Mucosa of stomach (tissue), 1 donor: ENCODE results near the gene SHOX.

ENCODE experiments used
- H3K27me3 ChIP-seq: one replicate; pipeline ENCODE4 v1.7.0; 2013; ENCODE audit warnings: mild to moderate bottlenecking, low read length; ENCODE audit not compliant: control insufficient read depth, insufficient read depth
- H3K36me3 ChIP-seq: one replicate; pipeline ENCODE4 v1.7.0; 2013; ENCODE audit warnings: low read length; ENCODE audit not compliant: control insufficient read depth, insufficient read depth
- H3K4me1 ChIP-seq: one replicate; pipeline ENCODE4 v1.7.0; 2013; ENCODE audit warnings: mild to moderate bottlenecking, low read length; ENCODE audit not compliant: control insufficient read depth, insufficient read depth
- H3K4me3 ChIP-seq: one replicate; pipeline ENCODE4 v1.7.0; 2013; ENCODE audit warnings: low read length
- H3K9ac ChIP-seq: one replicate; pipeline ENCODE4 v1.7.0; 2013; ENCODE audit warnings: mild to moderate bottlenecking, low read length, moderate library complexity
- H3K9me3 ChIP-seq: one replicate; pipeline ENCODE4 v1.7.0; 2013; ENCODE audit warnings: mild to moderate bottlenecking, low read length, moderate library complexity; ENCODE audit not compliant: control insufficient read depth
- donor health status: Pancreatic carcinoma.

SHOX gene

DNA sequence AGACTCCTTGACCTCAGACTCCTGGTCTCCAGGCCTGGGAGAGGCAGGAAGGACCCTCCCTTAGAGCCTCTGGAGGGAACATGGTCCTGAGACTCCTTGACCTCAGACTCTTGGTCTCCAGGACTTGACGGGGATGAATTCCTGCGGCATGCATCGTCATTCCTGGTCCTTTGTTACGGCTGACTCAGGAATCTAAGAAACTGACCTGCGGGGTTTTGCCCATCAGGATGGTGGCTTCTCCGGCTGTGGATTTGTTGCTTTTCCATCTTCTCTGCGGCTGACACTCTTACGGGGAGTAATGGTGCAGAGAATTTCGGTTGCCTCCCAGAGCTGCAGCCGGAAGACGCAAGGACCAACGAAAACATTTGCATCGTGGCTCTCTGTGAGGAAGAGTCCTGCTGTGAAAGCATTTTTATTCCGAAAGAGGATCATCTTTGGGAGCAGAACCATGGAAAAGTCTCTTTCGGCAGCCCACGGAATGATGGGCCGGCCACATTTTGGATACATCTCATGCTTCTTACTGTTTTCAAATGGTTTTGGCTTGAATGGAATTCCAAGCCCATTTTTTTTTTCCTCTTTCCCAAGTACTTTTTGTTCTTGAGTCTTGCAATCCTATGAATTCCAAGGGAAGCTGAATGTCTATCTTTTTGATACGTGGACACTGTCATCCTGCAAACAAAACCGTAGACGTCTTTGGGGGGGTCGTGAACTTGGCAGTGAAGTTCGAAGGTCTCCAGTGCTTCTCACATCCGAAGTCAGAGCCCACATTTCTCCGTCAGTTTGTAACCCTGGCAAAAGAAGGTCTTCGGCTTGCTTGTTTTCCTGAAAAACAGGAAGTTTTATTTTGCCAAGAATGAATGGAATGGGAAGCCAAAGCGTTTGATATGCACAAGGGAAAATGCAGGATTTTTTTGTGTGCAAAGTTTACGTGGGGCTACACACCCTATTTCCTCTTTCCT, 36.5 kb downstream of the SHOX start:
- H3K27me3 ChIP-seq = no peaks in the 10 kb centered on the region
- H3K4me3 ChIP-seq = no peak overlapping the region
- H3K9me3 ChIP-seq = no peaks in the 10 kb centered on the region
- H3K9ac ChIP-seq = no peak overlapping the region
- H3K36me3 ChIP-seq = no peaks in the 10 kb centered on the region
- no peaks in the 10 kb centered on the region for H3K4me1 ChIP-seq

DNA sequence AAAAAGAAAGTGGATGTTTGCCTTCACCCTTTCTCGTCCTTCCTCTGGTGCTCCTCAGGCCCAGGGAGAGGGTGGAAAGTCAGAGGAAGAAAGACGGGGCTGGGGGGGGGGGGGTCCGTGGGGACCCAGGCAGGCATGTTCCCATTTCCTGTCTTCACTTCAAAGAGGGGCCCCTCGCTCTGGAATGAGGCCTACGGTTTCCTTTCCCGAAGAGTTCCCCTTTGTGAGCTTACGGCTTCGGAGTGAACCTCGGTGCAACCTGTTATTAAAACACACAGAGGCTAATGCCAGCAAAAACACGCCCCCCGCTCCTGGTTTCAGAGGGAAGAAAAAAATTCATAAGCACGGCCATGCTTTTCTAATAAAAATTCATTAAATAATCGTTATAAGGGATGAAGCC, 40.1 kb downstream of the SHOX start:
- H3K9me3 ChIP-seq = no peaks in the 10 kb centered on the region
- H3K4me3 ChIP-seq = no peak overlapping the region
- H3K36me3 ChIP-seq = no peaks in the 10 kb centered on the region
- no peaks in the 10 kb centered on the region for H3K4me1 ChIP-seq
- H3K27me3 ChIP-seq = no peaks in the 10 kb centered on the region
- H3K9ac ChIP-seq = no peak overlapping the region

DNA sequence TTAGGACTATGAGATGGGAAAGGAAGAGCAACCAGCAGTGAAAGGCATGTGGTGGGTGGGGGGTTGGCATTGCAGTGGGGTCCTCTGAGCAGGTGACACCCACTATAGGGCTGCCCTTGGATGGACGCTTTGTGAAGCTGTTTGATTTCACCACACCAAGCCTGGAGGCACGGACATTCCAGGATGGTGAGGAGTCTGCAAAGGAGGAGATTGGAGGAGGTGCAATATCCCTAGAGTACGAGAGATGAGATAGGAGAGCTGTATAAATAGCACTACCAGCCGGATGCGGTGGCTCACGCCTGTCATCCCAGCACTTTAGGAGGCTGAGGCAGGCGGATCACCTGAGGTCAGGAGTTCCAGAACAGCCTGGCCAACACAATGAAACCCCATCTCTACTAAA, 42.3 kb downstream of the SHOX start:
- Histone ChIP-seq H3K9ac (no peak overlapping the region), H3K36me3 (no peaks in the 10 kb centered on the region), H3K9me3 (no peaks in the 10 kb centered on the region), H3K4me3 (no peak overlapping the region), H3K4me1 (no peaks in the 10 kb centered on the region), H3K27me3 (no peaks in the 10 kb centered on the region)

DNA sequence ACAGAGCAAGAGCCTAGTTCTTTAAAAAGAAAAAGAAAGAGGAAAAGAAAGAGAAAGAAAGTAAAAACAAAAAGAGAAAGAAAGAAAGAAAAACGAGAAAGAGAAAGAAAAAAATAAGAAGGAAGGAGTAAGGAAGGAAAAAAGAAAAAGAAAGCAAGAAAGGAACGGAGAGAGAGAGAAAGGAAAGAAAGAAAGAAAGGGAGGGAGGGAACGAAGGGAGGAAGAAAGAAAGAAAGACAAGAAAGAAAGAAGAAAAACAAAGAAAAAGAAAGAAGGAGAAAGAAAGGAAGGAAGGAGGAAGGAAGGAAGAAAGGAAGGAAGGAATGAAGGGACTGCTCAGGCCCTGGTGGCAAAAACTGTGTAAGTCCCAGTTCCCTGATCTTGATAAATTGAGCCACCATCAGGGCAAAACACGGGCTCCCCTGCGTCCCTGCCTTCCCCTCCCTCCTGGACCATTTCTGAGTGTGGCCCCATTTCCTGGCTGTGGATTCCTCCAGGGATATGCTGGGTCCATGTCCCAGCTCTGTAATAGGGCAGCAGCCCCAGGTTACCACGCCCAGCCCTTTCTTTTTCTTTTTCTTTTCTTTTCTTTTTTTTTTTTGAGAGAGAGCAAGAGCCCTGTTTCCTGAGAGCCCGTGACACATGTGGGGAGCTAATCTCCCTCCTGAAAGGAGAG, 44.8 kb downstream of the SHOX start:
- H3K9me3 ChIP-seq = no peaks in the 10 kb centered on the region
- no peaks in the 10 kb centered on the region for H3K4me1 ChIP-seq
- no peaks in the 10 kb centered on the region for H3K27me3 ChIP-seq
- H3K4me3 ChIP-seq = no peak overlapping the region
- no peak overlapping the region for H3K9ac ChIP-seq
- no peaks in the 10 kb centered on the region for H3K36me3 ChIP-seq

DNA sequence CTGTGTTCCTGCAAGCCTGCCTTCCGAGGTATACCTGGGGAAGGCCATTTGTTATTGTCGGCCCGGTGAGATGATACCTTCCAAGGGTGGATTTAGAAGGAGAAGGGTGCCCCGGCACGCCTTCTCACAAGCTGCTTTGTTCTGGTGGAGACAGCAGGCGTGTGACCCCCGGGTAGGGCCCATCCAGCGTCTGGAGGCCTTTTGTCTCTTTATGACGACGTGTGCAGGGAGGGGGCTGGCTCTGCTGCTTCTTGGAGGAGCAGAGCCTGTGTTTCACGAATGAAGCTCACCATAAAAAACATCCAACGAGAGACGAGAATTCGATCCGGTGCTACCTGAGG, 45.3 kb downstream of the SHOX start:
- Histone ChIP-seq H3K9me3 (peaks cover 2% of the 10 kb centered on the region), H3K4me3 (no peak overlapping the region), H3K9ac (no peak overlapping the region), H3K27me3 (no peaks in the 10 kb centered on the region), H3K36me3 (no peaks in the 10 kb centered on the region), H3K4me1 (no peaks in the 10 kb centered on the region)

DNA sequence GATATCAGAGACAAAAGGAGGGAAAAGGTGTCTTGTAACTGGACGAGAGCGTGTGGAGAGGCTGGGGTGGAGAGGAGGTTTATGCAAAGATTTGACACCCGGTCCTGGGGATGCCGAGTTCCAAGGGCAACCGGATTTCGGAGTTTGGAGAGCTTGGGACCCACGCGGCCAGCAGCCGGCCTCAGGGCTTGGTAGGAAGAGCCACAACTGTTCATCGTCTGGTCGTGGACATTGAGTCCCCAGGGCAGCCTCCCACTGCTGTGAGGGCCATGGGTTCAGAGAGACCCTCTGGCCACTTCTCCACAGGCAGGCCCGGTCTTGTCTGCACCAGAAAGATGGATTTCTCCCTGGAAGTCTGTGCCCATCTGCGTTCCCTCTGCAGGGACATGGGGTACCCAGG, 46.8 kb downstream of the SHOX start:
- no peaks in the 10 kb centered on the region for H3K27me3 ChIP-seq
- no peak overlapping the region for H3K9ac ChIP-seq
- H3K4me1 ChIP-seq = no peaks in the 10 kb centered on the region
- H3K36me3 ChIP-seq = no peaks in the 10 kb centered on the region
- H3K9me3 ChIP-seq = peaks cover 5% of the 10 kb centered on the region
- no peak overlapping the region for H3K4me3 ChIP-seq

DNA sequence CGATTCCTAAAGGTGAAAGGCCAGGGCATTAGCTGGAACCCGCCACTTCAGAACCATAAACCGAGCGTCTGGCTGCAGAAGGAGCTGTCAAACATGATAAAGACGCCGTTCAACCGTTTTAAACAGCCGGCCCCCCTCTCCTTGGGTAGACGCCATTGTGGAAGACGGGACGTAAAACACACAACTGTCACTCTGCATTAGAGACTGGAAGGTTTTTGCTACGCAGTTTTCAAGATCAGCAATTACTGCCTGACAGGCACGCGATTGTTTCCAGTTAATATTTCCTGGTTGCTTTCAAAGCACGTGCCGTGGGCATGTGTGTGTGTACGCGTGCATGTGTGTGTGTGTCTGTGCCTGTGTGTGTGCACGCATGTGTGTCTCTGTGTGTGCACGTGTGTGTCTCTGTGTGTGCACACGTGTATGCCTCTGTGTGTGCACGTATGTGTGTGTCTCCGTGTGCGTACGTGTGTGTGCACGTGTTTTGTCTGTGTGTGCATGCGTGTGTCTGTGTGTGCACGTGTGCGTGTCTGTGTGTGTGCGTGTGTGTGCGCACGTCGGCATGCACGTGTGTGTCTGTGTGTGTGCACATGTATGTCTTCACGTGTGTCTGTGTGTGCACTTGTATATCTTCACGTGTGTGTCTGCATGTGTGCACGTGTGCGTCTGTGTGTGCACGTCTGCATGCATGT, 48.8 kb downstream of the SHOX start:
- H3K9ac ChIP-seq = no peak overlapping the region
- no peak overlapping the region for H3K4me3 ChIP-seq
- H3K4me1 ChIP-seq = no peaks in the 10 kb centered on the region
- H3K36me3 ChIP-seq = no peaks in the 10 kb centered on the region
- H3K9me3 ChIP-seq = peaks cover 5% of the 10 kb centered on the region
- H3K27me3 ChIP-seq = no peaks in the 10 kb centered on the region

DNA sequence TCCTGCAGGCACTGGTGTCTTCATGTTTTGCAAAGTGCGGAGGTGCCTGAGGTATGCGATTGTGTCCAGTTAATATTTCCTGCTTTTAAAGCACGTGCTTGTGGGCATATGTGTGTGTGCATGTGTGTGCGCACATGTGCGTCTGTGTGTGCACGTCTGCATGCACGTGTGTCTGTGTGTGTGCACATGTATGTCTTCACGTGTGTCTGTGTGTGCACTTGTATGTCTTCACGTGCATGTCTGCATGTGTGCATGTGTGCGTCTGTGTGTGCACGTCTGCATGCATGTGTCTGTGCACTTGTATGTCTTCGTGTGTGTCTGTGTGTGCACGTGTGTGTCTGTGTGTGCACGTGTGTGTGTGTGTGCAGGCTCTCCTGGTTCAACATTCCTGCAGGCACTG, 49.5 kb downstream of the SHOX start:
- H3K9me3 ChIP-seq = peaks cover 5% of the 10 kb centered on the region
- no peaks in the 10 kb centered on the region for H3K36me3 ChIP-seq
- no peaks in the 10 kb centered on the region for H3K4me1 ChIP-seq
- H3K9ac ChIP-seq = no peak overlapping the region
- H3K27me3 ChIP-seq = no peaks in the 10 kb centered on the region
- H3K4me3 ChIP-seq = no peak overlapping the region

DNA sequence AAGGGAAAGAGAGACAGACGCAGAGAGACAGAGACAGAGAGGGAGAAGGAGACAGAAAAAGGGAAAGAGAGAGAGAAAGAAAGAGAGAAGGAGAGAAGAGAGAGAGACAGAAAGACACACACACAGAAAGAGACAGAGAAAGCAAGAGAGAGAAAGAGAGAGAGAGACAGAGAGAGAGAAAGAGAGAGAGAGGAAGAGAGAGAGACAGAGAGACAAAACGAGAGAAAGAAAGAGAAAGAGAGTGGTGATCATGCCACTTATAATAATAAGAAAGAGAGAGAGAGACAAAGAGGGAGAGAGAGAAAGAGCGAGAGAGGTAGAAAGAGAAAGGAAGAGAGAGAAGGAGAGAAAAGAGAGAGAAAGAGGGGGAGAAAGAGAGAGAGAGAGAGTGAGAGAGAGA, 51.4 kb downstream of the SHOX start:
- Histone ChIP-seq H3K4me1 (no peaks in the 10 kb centered on the region), H3K27me3 (no peaks in the 10 kb centered on the region), H3K9ac (no peak overlapping the region), H3K36me3 (no peaks in the 10 kb centered on the region), H3K9me3 (peaks cover 5% of the 10 kb centered on the region), H3K4me3 (no peak overlapping the region)

DNA sequence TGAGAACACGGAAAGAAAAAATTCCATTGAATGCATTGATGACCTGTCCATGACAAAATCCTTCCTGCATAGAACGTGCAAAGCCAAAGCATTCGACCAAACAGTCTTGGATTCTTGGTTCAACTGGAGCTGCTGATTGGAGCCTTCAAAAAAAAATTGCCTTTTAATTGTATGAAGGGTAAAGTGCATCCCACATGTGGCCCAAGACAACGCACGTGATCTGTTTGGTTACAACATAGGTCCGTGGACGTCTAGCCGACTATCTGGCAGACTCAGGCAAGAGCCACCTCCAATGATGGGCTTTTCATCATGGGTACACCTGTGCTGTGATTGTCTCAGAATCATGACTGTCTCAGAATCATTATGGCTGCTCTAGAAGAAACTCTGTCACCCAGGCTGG, 52.3 kb downstream of the SHOX start:
- Histone ChIP-seq H3K4me1 (no peaks in the 10 kb centered on the region), H3K9ac (no peak overlapping the region), H3K36me3 (no peaks in the 10 kb centered on the region), H3K9me3 (peaks cover 5% of the 10 kb centered on the region), H3K4me3 (no peak overlapping the region), H3K27me3 (no peaks in the 10 kb centered on the region)

DNA sequence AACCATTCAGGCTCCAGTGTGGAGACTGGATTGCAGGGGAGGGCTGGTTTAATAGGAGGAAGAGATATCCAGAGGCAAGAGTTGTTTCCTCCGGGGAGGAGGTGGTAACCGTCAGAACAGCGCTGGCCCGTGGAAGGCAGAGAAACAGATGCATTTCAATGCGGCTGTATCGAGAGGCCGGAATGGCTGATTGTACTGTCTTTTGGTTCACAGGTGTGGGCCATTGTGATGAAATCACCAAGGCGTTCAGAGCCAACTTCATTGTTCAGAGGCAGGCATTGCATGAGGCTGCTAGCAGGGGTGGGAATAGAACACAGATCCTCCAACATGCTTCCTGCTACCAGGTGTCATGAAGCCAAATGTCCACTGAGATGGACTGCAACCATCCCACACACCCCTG, 53.0 kb downstream of the SHOX start:
- H3K27me3 ChIP-seq = no peaks in the 10 kb centered on the region
- H3K9me3 ChIP-seq = peaks cover 5% of the 10 kb centered on the region
- H3K9ac ChIP-seq = no peak overlapping the region
- no peaks in the 10 kb centered on the region for H3K4me1 ChIP-seq
- H3K36me3 ChIP-seq = no peaks in the 10 kb centered on the region
- no peak overlapping the region for H3K4me3 ChIP-seq
